ENCODE results near the gene YARS1. TPM values are rescaled to one million over a fixed set of nuclear protein-coding genes. Genes with fewer than 3 reads are reported as not detected.

YARS1 gene
- total and polyA plus RNA-seq, 2 of the 13 experiments (the other 11 are each of a cell fraction or from before 2014, with no cell fraction given) = 50.1 to 113 TPM

DNA sequence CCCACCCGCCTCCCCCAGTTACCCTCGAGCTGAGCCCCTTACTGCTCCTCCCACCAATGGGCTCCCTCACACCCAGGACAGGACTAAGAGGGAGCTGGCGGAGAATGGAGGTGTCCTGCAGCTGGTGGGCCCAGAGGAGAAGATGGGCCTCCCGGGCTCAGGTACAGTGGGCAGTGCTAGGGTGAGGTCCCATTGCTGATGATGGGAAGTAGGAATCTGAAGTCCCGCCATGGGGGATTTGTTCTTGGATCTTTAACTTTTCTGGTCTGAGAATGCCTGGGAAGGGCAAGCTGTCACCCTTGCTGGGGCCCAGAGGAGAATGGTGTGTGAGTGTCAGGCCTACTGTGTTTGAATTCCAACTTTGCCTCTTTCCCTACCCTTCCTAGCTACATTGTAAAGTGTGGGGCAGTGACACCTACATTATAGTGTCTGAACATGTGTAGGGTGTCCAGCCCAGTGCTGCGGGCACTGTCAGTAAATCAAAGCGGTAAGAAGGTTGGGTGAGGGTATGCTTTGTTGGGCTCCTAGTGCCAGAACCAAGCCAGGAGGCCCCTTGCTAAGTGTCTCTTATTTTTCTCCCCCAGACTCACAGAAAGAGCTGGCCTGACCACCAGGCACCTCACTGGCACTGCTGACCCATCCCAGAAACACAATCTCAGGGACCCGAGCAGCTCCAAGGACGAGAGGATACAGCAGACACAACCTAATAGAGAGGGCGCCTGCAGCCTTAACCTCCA, 44.7 kb downstream of the YARS1 start:
- CTCF ChIA-PET (ENCODE audit: low intra/inter-chr PET ratio, low total read pairs) = interaction anchor here (1.8 to 4.4 kb wide), 2 partner anchors 31 to 60 kb away, joined by 13 to 88 read pairs; a partner anchor contains a TSS
- no peaks in the 10 kb centered on the region for H3K27me3 ChIP-seq (ENCODE audit: control insufficient read depth in 1 of 2, insufficient read depth in 2 of 2, low read length in 2 of 2)
- H2AFZ ChIP-seq (ENCODE audit: low read length) = no peak overlapping the region
- WGBS (ENCODE audit: low lambda C conversion rate) = 91% methylated on average over 10 of the region's 10 CpGs
- H3K79me2 ChIP-seq (ENCODE audit: insufficient read depth, low read length) = no peaks in the 10 kb centered on the region
- ATAC-seq (peak; percentile 15), DNase-seq (ENCODE audit: low spot score) (no peak), FAIRE-seq (no peak)
- H3K9me3 ChIP-seq (ENCODE audit: low read length) = no peaks in the 10 kb centered on the region
- POLR2A ChIA-PET = interaction anchor here (0.9 to 4.9 kb wide), 8 partner anchors 13 to 252 kb away, joined by 3 to 51 read pairs (median 6); partner anchors contain the start of gene RBBP4
- H3K9ac ChIP-seq (ENCODE audit: insufficient read depth, low read depth, low read length) = no peak overlapping the region
- no peak for TF ChIP-seq SNAI1 (CRISPR knock-in tag; IDR thresholded peaks at IDR 0.05; ENCODE audit: borderline replicate concordance)
- TF ChIP-seq EED (CRISPR knock-in tag; IDR thresholded peaks at IDR 0.05) = 0 out of 2 replicates have a peak, but pooled peaks have one; percentile 65
- 0 out of 2 replicates have a peak, but pooled peaks have one; percentile 19 for TF ChIP-seq POLR2AphosphoS5 (IDR thresholded peaks at IDR 0.05; ENCODE audit: low read depth, low read length)
- 0 out of 2 replicates have a peak, but pooled peaks have one; percentile 50 for TF ChIP-seq ZNF747 (CRISPR knock-in tag; IDR thresholded peaks at IDR 0.05; ENCODE audit: borderline replicate concordance)
- in situ Hi-C loops (cut with HindIII; ENCODE audit: extremely low pct_ligation_motif_present, low pct_unique_long_range_greater_than_20kb) (no loop called here), intact Hi-C loops (cut with micrococcal nuclease; ENCODE audit: unreplicated experiment) (loop anchor here (1.0 to 2.0 kb wide), 2 partner anchors 30 to 60 kb away; no protein-coding TSS in a partner anchor)
- H3K4me2 ChIP-seq (ENCODE audit: low read depth, low read length) = no peak overlapping the region
- peaks cover 3% of the 10 kb centered on the region for H3K4me1 ChIP-seq (ENCODE audit: insufficient read depth, low read length)
- no TSS peak for BruUV-seq (replicated peaks)
- H3K27ac ChIP-seq (ENCODE audit: extremely low read length, insufficient read depth, low read length) = no peak overlapping the region
- no peaks in the 10 kb centered on the region for H4K20me1 ChIP-seq (ENCODE audit: insufficient read depth, low read length)
- H3K4me3 ChIP-seq (replicated peaks in 1 of 3; ENCODE audit: insufficient read depth in 1 of 3, low read depth in 2 of 3, low read length in 3 of 3) = no peak overlapping the region
- peaks cover 16 to 35% of the 10 kb centered on the region in 2 experiments for H3K36me3 ChIP-seq (replicated peaks in 1 of 2; ENCODE audit: control insufficient read depth in 1 of 2, insufficient read depth in 2 of 2, low read length in 2 of 2)

- no peak overlapping the region for H2AFZ ChIP-seq (ENCODE audit: low read length)
- no peak overlapping the region for H3K27ac ChIP-seq (ENCODE audit: extremely low read length, insufficient read depth, low read length)
- ChIA-PET CTCF (ENCODE audit: low intra/inter-chr PET ratio, low total read pairs) (interaction anchor here (1.8 to 4.4 kb wide), 2 partner anchors 30 to 59 kb away, joined by 13 to 88 read pairs; a partner anchor contains a TSS), POLR2A (interaction anchor here (0.7 to 4.9 kb wide), 6 partner anchors 12 to 121 kb away, joined by 3 to 51 read pairs (median 8); partner anchors contain the start of gene RBBP4)
- DNase-seq (ENCODE audit: low spot score) (no peak), ATAC-seq (peak; percentile 4), FAIRE-seq (no peak)
- no peaks in the 10 kb centered on the region for H3K79me2 ChIP-seq (ENCODE audit: insufficient read depth, low read length)
- H3K4me2 ChIP-seq (ENCODE audit: low read depth, low read length) = no peak overlapping the region
- 95% methylated on average over 8 of the region's 30 CpGs for WGBS (ENCODE audit: low lambda C conversion rate)
- peaks cover 16 to 34% of the 10 kb centered on the region in 2 experiments for H3K36me3 ChIP-seq (replicated peaks in 1 of 2; ENCODE audit: control insufficient read depth in 1 of 2, insufficient read depth in 2 of 2, low read length in 2 of 2)
- H3K9ac ChIP-seq (ENCODE audit: insufficient read depth, low read depth, low read length) = no peak overlapping the region
- peaks cover 11% of the 10 kb centered on the region for H3K4me1 ChIP-seq (ENCODE audit: insufficient read depth, low read length)
- H3K27me3 ChIP-seq (ENCODE audit: control insufficient read depth in 1 of 2, insufficient read depth in 2 of 2, low read length in 2 of 2) = no peaks in the 10 kb centered on the region
- no TSS peak for BruUV-seq (replicated peaks)
- in situ Hi-C loops (cut with HindIII; ENCODE audit: extremely low pct_ligation_motif_present, low pct_unique_long_range_greater_than_20kb) (no loop called here), intact Hi-C loops (cut with micrococcal nuclease; ENCODE audit: unreplicated experiment) (loop anchor here (2.0 kb wide), 1 partner anchor 29 kb away; no protein-coding TSS in a partner anchor)
- H3K9me3 ChIP-seq (ENCODE audit: low read length) = no peaks in the 10 kb centered on the region
- no peak overlapping the region for H3K4me3 ChIP-seq (replicated peaks in 1 of 3; ENCODE audit: insufficient read depth in 1 of 3, low read depth in 2 of 3, low read length in 3 of 3)
- no peaks in the 10 kb centered on the region for H4K20me1 ChIP-seq (ENCODE audit: insufficient read depth, low read length)
- TF ChIP-seq ZNF468 (CRISPR knock-in tag; IDR thresholded peaks at IDR 0.05) (no peak), EZH2 (conservative IDR thresholded peaks at IDR 0.05; ENCODE audit: low read depth, low read length) (no peak), AGO2 (optimal IDR thresholded peaks at IDR 0.05; ENCODE audit: low read depth, low read length) (peak; percentile 95), PREB (CRISPR knock-in tag; IDR thresholded peaks at IDR 0.05) (no peak), NR1H2 (CRISPR knock-in tag; IDR thresholded peaks at IDR 0.05; ENCODE audit: borderline replicate concordance, low read depth) (no peak), RBM22 (optimal IDR thresholded peaks at IDR 0.05; ENCODE audit: low read length) (peak; percentile 65), TRAFD1 (CRISPR knock-in tag; IDR thresholded peaks at IDR 0.05; ENCODE audit: borderline replicate concordance) (no peak), ZNF589 (CRISPR knock-in tag; conservative IDR thresholded peaks at IDR 0.05) (no peak), AGO1 (IDR thresholded peaks at IDR 0.05; ENCODE audit: low read depth, low read length, poor library complexity, severe bottlenecking) (no peak)
Measured at GRCh38 chr1:32771561-32772280, 45.4 kb downstream of the YARS1 start.

Data from HepG2 (cell line).